Measurements from ENCODE around the gene ACVR2B. TPM values are rescaled to one million over a fixed set of nuclear protein-coding genes. Genes with fewer than 3 reads are reported as not detected.

The ACVR2B gene
- total RNA-seq, 1 experiment from 2014 or later = 2.8 TPM

DNA sequence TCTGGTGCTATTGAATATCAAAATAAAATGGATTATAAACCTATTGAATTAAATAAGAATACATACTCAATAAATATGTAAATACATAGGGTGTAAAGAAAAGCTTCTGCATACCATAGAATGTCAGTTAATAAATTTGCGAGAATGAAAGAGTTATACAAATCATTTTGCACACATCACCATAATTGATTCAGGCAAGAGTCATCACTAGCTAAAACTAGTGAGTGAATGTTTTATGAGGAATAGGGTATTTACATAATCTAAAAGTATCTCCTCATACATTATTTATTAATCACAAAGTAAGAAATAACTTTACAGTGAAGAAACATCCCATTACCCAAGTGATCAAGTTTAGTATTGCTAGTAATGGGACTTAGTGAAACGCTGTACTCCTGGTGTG, 56.0 kb downstream of the ACVR2B start:
- Histone ChIP-seq H3K9me3 (ENCODE audit: control insufficient read depth, insufficient read depth, low read depth, low read length) (no peaks in the 10 kb centered on the region), H3K36me3 (ENCODE audit: control insufficient read depth, insufficient read depth, low read length) (peaks cover 3% of the 10 kb centered on the region; the same call in 1 of the 2 replicates), H3K27ac (ENCODE audit: low read length) (no peak overlapping the region), H3K27me3 (ENCODE audit: control insufficient read depth, insufficient read depth, low read length) (no peaks in the 10 kb centered on the region), H3K4me1 (ENCODE audit: control insufficient read depth, insufficient read depth, low read length) (no peaks in the 10 kb centered on the region), H3K4me3 (ENCODE audit: low read depth in 2 of 2, low read length in 2 of 2) (no peak overlapping the region)
- intact Hi-C loops (cut with micrococcal nuclease; ENCODE audit: unreplicated experiment) (loop anchor here (10.0 kb wide), 1 partner anchor 335 kb away; no protein-coding TSS in a partner anchor), in situ Hi-C loops (cut with HindIII; ENCODE audit: low pct_unique_long_range_greater_than_20kb, low sequenced_read_pairs) (loop anchor here (25.0 kb wide), 1 partner anchor 153 kb away; no protein-coding TSS in a partner anchor)
- DNase-seq (ENCODE audit: low read depth, low spot score) (no peak), ATAC-seq (no peak)
- BruUV-seq (replicated peaks) = no TSS peak
- ChIA-PET POLR2A (no interaction called here), CTCF (no interaction called here)
- no peak for TF ChIP-seq SIN3A (IDR thresholded peaks at IDR 0.05; ENCODE audit: borderline replicate concordance, insufficient read depth, low read depth, low read length)
- TF ChIP-seq POLR2AphosphoS5 (IDR thresholded peaks at IDR 0.05; ENCODE audit: low read depth, low read length) = no peak
- TF ChIP-seq, protein P1, sequence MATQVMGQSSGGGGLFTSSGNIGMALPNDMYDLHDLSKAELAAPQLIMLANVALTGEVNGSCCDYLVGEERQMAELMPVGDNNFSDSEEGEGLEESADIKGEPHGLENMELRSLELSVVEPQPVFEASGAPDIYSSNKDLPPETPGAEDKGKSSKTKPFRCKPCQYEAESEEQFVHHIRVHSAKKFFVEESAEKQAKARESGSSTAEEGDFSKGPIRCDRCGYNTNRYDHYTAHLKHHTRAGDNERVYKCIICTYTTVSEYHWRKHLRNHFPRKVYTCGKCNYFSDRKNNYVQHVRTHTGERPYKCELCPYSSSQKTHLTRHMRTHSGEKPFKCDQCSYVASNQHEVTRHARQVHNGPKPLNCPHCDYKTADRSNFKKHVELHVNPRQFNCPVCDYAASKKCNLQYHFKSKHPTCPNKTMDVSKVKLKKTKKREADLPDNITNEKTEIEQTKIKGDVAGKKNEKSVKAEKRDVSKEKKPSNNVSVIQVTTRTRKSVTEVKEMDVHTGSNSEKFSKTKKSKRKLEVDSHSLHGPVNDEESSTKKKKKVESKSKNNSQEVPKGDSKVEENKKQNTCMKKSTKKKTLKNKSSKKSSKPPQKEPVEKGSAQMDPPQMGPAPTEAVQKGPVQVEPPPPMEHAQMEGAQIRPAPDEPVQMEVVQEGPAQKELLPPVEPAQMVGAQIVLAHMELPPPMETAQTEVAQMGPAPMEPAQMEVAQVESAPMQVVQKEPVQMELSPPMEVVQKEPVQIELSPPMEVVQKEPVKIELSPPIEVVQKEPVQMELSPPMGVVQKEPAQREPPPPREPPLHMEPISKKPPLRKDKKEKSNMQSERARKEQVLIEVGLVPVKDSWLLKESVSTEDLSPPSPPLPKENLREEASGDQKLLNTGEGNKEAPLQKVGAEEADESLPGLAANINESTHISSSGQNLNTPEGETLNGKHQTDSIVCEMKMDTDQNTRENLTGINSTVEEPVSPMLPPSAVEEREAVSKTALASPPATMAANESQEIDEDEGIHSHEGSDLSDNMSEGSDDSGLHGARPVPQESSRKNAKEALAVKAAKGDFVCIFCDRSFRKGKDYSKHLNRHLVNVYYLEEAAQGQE (IDR thresholded peaks at IDR 0.05; ENCODE audit: insufficient read depth in 1 of 2, low read depth in 2 of 2, low read length in 1 of 2) = no peak
- TF ChIP-seq TCF7L2 (IDR thresholded peaks at IDR 0.05; ENCODE audit: low read depth, low read length) = no peak
- TF ChIP-seq, protein P2, sequence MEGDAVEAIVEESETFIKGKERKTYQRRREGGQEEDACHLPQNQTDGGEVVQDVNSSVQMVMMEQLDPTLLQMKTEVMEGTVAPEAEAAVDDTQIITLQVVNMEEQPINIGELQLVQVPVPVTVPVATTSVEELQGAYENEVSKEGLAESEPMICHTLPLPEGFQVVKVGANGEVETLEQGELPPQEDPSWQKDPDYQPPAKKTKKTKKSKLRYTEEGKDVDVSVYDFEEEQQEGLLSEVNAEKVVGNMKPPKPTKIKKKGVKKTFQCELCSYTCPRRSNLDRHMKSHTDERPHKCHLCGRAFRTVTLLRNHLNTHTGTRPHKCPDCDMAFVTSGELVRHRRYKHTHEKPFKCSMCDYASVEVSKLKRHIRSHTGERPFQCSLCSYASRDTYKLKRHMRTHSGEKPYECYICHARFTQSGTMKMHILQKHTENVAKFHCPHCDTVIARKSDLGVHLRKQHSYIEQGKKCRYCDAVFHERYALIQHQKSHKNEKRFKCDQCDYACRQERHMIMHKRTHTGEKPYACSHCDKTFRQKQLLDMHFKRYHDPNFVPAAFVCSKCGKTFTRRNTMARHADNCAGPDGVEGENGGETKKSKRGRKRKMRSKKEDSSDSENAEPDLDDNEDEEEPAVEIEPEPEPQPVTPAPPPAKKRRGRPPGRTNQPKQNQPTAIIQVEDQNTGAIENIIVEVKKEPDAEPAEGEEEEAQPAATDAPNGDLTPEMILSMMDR (IDR thresholded peaks at IDR 0.05) = no peak

DNA sequence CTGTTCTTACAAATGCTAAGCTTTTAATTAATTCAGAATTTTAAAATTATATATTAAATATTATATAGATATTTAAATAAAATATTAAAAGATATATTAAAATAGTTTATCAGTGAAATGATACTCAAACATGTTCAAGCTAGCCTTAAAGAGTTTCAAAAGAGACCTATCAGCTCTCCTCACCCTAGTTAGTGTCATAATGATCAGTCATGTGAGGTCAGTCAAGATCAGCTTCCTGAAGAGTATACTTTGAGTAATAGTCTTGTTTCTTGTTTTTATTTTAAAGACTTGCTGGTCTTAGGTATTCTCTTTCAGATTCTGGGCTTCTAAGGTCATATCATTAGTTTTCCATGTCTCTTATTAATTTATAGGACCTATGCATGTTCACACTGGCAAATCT, 56.9 kb downstream of the ACVR2B start:
- no peak overlapping the region for H3K27ac ChIP-seq (ENCODE audit: low read length)
- no peaks in the 10 kb centered on the region for H3K9me3 ChIP-seq (ENCODE audit: control insufficient read depth, insufficient read depth, low read depth, low read length)
- TF ChIP-seq, protein P2 (IDR thresholded peaks at IDR 0.05) = no peak
- TF ChIP-seq TCF7L2 (IDR thresholded peaks at IDR 0.05; ENCODE audit: low read depth, low read length) (no peak), SIN3A (IDR thresholded peaks at IDR 0.05; ENCODE audit: borderline replicate concordance, insufficient read depth, low read depth, low read length) (no peak), POLR2AphosphoS5 (IDR thresholded peaks at IDR 0.05; ENCODE audit: low read depth, low read length) (no peak)
- TF ChIP-seq, protein P1 (IDR thresholded peaks at IDR 0.05; ENCODE audit: insufficient read depth in 1 of 2, low read depth in 2 of 2, low read length in 1 of 2) = no peak
- BruUV-seq (replicated peaks) = no TSS peak
- H3K36me3 ChIP-seq (ENCODE audit: control insufficient read depth, insufficient read depth, low read length) = peaks cover 3% of the 10 kb centered on the region; the same call in 1 of the 2 replicates
- ATAC-seq (no peak), DNase-seq (ENCODE audit: low read depth, low spot score) (no peak)
- in situ Hi-C loops (cut with HindIII; ENCODE audit: low pct_unique_long_range_greater_than_20kb, low sequenced_read_pairs) = loop anchor here (25.0 kb wide), 1 partner anchor 152 kb away; no protein-coding TSS in a partner anchor
- H3K27me3 ChIP-seq (ENCODE audit: control insufficient read depth, insufficient read depth, low read length) = no peaks in the 10 kb centered on the region
- ChIA-PET POLR2A (no interaction called here), CTCF (no interaction called here)
- no peaks in the 10 kb centered on the region for H3K4me1 ChIP-seq (ENCODE audit: control insufficient read depth, insufficient read depth, low read length)
- intact Hi-C loops (cut with micrococcal nuclease; ENCODE audit: unreplicated experiment) = no loop called here
- no peak overlapping the region for H3K4me3 ChIP-seq (ENCODE audit: low read depth in 2 of 2, low read length in 2 of 2)
